ENCODE measurements around the gene RFC2.

RFC2 gene

DNA sequence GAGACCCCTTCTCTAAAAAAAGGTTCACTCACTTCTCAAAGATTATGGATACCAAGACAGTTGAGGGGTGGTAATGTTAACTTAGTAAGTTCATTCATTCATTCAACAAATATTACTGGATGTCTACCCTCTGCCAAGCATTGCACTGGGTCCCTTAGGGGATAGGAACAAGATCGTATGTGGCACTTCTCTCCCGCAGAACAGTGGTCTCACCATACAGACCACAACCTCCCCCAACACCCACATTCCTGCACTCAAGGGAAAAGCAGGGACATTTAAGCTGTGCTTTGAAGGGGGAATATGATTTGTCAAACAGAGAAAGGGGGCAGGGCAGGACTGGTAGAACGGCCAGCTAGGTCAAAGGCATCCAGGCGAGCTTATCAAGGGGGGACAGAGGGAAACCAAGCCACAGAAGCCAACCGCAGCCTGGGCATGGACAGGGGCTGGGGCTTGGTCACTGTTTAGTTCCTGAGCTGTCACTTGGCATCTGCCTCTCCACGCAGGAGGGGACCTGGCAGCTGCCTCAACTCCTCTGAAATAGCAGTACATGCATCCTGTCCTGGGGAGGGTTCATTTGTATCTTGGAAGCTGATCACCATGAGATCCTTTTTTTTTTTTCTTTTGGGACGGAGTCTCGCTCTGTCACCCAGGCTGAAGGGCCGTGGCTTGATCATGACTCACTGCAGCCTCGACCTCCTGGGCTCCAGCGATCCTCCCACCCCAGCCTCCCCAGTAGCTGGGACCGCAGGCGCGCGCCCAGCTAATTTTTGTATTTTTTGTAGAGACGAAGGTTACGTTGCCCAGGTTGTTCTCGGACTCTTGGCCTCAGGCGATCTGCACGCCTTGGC is 34.1 kb upstream of the RFC2 start:
- Histone ChIP-seq H3K9me3 (ENCODE audit: control insufficient read depth, insufficient read depth, low read depth, low read length) (no peaks in the 10 kb centered on the region), H3K4me3 (ENCODE audit: low read depth, low read length) (no peak overlapping the region), H3K36me3 (ENCODE audit: control insufficient read depth in 2 of 2, insufficient read depth in 1 of 2, low read length in 2 of 2) (no peaks in the 10 kb centered on the region), H3K27ac (ENCODE audit: extremely low read depth, low read depth, low read length) (no peak overlapping the region; the same call in 1 of the 2 replicates), H3K4me1 (ENCODE audit: control insufficient read depth, insufficient read depth, low read length) (peaks cover 5% of the 10 kb centered on the region; the same call in 1 of the 2 replicates)
- TF ChIP-seq ZNF266 (tag by site-specific recombination; IDR thresholded peaks at IDR 0.05; ENCODE audit: low read depth) (no peak), PRDM10 (tag by site-specific recombination; IDR thresholded peaks at IDR 0.05) (peak; percentile 62), ZNF585B (tag by site-specific recombination; IDR thresholded peaks at IDR 0.05) (no peak), ZNF341 (tag by site-specific recombination; IDR thresholded peaks at IDR 0.05; ENCODE audit: low read depth) (peak; percentile 56), RBAK (tag by site-specific recombination; IDR thresholded peaks at IDR 0.05) (no peak), ZBTB17 (tag by site-specific recombination; IDR thresholded peaks at IDR 0.05) (0 out of 2 replicates have a peak, but pooled peaks have one; percentile 10), ZNF555 (tag by site-specific recombination; conservative IDR thresholded peaks at IDR 0.05) (no peak), MEIS1 (CRISPR knock-in tag; IDR thresholded peaks at IDR 0.05; ENCODE audit: borderline replicate concordance) (no peak)
- ChIA-PET CTCF (interaction anchor here (0.7 to 4.7 kb wide), 5 partner anchors 9 to 278 kb away, joined by 3 to 40 read pairs (median 3); no protein-coding TSS in a partner anchor), POLR2A (interaction anchor here (1.3 to 1.6 kb wide), 3 partner anchors 15 to 77 kb away, joined by 4 to 10 read pairs (median 8); no protein-coding TSS in a partner anchor)

GRCh38 chr7:74287303-74288033 is 33.3 kb upstream of the RFC2 start:
- ChIA-PET POLR2A (interaction anchor here (0.7 to 1.6 kb wide), 3 partner anchors 15 to 601 kb away, joined by 3 to 8 read pairs (median 4); no protein-coding TSS in a partner anchor), CTCF (interaction anchor here (0.6 to 4.7 kb wide), 3 partner anchors 12 to 898 kb away, joined by 3 to 40 read pairs (median 10); no protein-coding TSS in a partner anchor)
- Histone ChIP-seq H3K4me3 (ENCODE audit: low read depth, low read length) (no peak overlapping the region), H3K27ac (ENCODE audit: extremely low read depth, low read depth, low read length) (no peak overlapping the region), H3K36me3 (ENCODE audit: control insufficient read depth in 2 of 2, insufficient read depth in 1 of 2, low read length in 2 of 2) (no peaks in the 10 kb centered on the region), H3K9me3 (ENCODE audit: control insufficient read depth, insufficient read depth, low read depth, low read length) (no peaks in the 10 kb centered on the region), H3K4me1 (ENCODE audit: control insufficient read depth, insufficient read depth, low read length) (peaks cover 5% of the 10 kb centered on the region; the same call in 1 of the 2 replicates)
- TF ChIP-seq ZNF670 (tag by site-specific recombination; IDR thresholded peaks at IDR 0.05; ENCODE audit: low read depth) (no peak), TSHZ1 (tag by site-specific recombination; IDR thresholded peaks at IDR 0.05; ENCODE audit: borderline replicate concordance) (no peak), ZNF423 (tag by site-specific recombination; IDR thresholded peaks at IDR 0.05) (no peak), MEIS1 (CRISPR knock-in tag; IDR thresholded peaks at IDR 0.05; ENCODE audit: borderline replicate concordance) (no peak), BCL11A (tag by site-specific recombination; IDR thresholded peaks at IDR 0.05; ENCODE audit: low read depth) (no peak), ZNF266 (tag by site-specific recombination; IDR thresholded peaks at IDR 0.05; ENCODE audit: low read depth) (no peak), ZSCAN18 (tag by site-specific recombination; IDR thresholded peaks at IDR 0.05) (no peak), ZBTB21 (tag by site-specific recombination; IDR thresholded peaks at IDR 0.05) (no peak), ZFHX2 (tag by site-specific recombination; conservative IDR thresholded peaks at IDR 0.05) (no peak), ZBTB8A (tag by site-specific recombination; IDR thresholded peaks at IDR 0.05) (no peak), ZNF677 (tag by site-specific recombination; IDR thresholded peaks at IDR 0.05) (no peak), ZNF707 (tag by site-specific recombination; IDR thresholded peaks at IDR 0.05) (no peak), ZNF747 (tag by site-specific recombination; IDR thresholded peaks at IDR 0.05) (no peak), ZNF239 (tag by site-specific recombination; IDR thresholded peaks at IDR 0.05) (no peak), KLF10 (tag by site-specific recombination; IDR thresholded peaks at IDR 0.05) (no peak), ZNF335 (tag by site-specific recombination; conservative IDR thresholded peaks at IDR 0.05) (no peak), KLF7 (tag by site-specific recombination; IDR thresholded peaks at IDR 0.05; ENCODE audit: borderline replicate concordance) (no peak)
